Activated CD8-positive, alpha-beta memory T cell treated with anti-CD3 and anti-CD28 coated beads for 4 hours (primary cell): Measurements from ENCODE around the gene DAGLA.

ENCODE experiments used
- DNase-seq, 2 donors: peaks; one replicate each; pipeline ENCODE4 v3.0.0-alpha.2; 2020; ENCODE audit warnings: low read depth in 2 of 2

DAGLA gene

DNA sequence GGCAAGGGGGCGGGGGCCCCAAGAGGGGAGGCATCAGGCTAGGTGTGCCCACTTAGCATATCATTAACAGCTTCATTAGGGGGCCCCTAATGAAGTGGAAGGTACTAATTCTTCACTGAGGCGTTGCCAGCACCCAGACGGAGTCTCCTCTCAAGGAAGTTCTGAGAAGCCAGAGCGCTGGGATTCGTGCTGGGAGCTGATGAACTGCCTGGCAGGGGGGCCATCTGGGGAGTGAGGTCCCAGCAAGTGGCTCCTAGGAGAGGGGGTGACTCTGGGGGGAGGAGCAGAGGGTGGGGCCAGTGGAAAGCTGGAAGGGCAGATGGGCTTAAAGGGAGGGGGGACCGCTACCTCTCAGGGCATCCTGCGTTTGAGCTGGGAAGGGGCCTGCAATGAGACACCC, 29.8 kb downstream of the DAGLA start:
- DNase-seq = no peak

DNA sequence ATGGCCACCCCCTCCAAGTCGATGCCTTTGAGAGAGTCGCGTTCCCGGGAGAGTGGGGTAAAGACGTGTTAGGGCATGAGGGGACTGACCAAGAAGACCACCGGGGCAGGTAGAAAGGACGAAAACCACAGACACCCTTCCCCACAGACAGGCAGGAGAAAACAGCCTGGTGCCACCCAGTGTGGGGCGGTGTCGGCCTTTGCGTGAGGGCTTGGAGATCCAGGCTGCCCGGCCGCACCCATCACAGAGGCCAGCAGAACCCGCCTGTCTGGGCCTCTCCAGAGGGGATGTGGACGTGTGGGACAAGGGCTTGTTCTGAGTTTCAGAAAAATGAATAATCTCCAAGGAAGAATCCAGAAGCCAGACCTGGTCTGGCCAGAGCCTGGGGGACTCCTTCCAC, 30.8 kb downstream of the DAGLA start:
- no peak for DNase-seq

DNA sequence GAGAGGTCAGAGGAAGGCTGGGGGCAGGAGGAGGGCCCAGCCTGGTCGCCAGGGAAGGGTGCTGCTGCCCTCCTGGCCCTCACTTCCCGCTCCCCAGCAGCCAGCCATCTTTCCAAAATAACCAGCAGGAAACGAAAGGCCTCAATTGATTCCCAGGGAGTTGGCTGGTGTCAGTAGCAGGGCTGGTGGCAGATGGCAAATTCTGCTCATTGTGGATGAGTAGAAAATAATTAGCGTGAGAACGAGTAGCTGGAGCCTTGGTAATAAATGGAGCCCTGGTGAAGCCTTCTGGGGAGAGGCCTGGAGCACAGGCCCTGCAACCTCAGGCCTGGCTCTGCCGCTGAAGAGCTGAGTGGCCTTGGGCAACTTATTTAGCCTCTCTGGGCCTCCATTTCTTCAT, 31.3 kb downstream of the DAGLA start:
- DNase-seq = no peak

DNA sequence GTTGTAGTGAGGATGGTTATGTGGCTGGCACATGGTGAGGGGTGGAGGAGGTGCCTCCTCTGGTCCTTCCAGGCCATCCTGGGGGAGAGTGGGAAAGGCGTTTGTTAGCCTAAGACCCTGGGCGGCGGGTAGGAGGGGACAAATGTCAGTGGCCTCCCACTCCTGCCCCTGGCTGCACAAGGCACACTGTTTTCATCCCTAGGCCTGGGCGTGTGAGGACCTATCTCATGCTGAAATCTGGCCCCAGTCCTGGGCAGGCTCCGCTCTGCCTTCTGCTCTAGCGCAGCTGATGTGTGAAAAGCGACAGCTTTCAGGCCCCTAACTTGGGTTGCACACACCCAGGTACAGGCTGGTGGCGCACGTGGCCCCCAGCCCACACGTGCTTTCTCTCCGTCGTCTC, 32.1 kb downstream of the DAGLA start:
- DNase-seq = no peak

DNA sequence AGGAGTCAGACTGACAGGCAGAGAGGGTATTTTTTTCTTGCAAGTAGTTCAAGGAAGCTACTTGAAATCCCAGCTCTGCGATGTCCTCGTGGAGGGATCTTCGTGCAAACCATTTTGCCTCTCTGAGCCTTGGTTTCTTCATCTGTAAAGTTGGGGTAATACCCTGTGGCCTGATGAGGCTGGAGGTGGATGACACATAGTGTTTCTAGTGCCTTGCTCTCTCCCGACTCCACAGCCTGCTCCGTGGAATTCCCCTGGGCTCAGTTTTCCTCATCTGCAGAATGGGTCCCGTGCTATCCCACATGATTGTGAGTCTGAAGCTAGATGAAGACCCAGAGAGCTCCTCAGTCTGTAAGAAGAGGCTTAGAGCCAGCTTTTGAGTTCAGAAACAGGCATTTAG, 32.7 kb downstream of the DAGLA start:
- DNase-seq = no peak

DNA sequence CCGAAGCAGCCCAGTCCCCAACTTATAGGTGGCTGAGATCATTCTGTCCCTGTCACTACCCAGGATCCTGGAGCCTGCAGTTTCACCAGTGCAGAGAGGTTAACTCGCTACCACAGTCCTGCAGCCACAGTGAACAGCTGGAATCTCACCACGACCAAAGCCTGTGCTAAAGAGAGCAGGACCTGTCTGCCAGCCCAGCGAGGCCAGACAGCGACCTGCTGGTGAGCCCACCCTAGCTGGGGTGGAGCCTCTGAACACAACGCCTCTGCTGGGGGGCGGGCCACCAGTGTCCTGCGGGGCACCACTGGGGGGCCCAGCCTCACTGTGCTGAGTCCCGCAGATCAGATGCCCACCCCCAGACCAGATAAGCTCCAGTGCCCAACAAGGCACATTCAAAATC, 33.3 kb downstream of the DAGLA start:
- no peak for DNase-seq

DNA sequence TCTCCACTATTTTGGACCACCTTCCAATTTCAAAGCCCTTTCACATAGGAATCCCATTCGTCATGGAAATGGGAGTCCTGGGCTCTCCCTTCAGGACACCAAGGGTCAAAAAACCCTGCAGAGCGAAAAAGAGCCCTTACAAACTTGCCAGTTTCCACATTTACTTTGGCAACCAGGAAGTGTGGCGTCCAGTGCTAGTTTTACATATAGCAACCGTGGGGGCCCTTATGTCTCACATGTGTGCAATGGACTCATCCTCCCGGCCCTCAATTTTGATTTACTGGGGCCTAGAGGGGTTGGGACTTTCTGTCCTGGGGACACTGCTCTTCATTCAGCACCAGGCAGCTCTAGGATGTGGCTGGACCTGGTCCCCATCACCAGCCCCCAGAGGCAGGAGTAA, 33.7 kb downstream of the DAGLA start:
- DNase-seq = no peak

DNA sequence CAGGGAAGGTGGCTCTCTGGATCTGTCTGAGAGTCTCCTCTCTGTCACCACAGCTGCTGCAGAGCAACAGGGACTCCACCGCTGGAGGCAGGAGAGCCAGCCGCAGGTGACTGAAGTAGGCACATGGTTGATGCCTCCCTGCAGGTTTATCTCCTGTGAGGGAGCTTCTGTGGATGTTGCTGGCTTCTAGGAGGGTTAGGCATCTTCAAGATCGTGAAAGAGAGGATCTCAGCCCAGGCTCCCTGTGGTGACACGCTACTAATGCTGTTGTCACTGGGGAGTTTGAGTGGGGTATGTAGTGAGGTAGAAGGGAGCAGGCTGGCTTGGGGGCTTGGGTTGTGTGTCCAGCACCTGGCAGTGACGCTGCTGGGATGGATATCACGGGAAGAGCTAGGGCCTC, 34.1 kb downstream of the DAGLA start:
- no peak for DNase-seq

DNA sequence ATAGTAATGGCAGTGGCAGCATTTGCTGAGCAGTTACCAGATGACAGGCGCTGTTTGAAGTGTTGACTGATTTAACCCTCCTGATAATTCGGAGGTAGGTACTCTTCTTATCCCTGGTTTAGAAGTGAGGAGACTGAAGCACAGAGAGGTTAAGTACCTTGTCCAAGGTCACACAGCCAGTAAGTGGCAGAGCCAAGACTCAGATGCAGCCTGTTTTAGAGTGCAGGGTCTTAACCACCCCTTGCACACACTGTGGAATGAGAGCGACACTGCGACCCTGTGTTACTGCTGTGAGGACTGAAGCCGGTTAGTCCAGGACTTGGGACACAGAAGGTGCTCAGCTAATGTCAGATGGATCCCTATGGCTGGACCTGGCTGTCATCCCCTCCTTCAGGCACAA, 34.7 kb downstream of the DAGLA start:
- DNase-seq = no peak

DNA sequence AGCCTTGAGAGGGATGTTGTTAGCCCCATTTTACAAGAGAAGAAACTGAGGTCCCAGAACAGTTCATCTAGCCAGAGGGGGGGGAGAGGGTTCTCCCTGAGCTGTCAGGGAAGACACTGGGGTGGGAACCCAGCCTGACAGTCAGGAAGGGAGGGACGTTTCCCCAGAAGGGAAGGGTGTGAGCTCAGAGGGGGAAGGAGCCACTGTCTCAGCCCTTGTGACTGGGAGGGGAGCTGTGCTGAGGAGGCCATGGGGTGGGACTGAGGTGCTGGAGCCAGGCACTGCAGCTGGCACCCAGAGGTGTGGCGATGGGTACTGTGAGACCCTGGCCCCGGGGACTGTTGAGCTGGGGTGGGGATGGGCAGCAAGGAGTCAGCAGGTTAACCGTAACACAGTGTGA, 35.7 kb downstream of the DAGLA start:
- no peak for DNase-seq

DNA sequence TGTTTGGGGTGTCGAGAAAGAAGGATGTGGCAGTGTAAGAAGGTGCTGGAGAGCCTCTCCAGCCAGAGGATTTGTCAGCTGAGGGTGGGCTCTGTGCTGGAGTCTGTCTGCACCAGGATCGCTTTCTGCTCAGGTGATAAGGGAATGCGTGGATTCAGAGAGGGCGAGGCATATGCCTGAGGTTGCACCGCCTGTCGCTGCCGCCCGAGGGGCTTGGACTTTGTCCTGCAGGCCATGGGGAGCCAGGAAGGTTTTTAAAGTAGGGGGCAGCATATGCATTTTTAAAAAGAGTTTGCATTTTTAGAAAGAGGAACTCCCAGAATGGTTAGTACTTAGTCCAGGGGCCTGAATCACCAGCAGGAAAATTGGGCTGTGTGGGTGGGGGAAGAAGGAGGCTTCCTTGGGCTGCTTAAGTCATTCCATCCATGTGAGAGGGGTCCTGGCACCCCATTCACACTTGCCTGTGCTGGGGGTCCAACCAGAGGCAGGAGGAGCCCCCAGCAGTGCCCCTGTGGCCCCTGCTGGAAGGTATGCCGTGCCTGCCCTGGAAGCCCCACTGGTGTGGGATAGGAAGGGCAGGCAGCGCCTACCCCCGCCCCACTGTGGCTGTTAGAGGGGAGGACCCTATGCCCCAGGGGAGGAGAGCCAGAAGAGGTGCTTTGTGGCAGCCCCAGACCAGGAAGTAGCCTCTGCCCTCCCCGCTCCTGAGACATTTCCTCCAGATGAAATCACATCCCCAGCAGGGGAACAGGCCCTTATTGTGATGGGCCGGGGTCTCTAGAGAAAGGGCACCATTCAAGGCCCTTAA, 36.5 kb downstream of the DAGLA start:
- no peak for DNase-seq

DNA sequence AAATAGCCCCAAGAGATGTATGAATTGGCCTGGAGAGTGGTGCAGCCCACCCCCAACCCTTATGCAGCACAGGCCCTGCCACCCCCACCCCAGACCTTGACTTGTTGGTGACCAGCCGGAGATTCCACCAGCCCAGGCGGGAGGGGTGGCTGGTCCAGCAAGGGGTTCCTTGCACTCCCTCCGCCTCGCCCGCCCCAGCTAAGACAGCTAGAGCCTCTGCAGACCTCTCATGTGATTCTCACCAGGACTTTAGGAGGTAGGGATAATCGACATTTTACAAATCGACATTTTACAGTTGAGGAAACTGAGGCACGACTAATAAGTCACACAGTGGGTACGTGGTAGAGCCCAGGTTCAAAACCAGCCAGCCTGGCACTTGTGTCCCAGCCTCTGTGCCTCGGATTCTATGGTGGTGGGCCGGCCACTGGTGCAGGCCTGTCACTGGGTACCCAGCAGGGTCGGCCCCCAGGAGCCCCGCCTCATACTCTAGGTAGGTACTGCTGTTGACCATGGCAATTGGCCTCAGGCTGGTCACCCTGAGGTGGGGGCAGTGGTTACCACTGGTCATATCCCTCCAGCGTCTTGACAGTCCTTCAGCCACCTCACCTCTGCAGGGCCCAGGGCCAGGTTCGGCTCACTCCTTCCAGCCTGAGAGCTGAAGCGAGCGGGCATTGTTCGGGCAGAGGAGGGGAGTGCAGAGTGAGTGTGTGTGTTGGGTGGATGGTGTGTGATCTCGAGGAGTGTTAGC, 37.3 kb downstream of the DAGLA start:
- no peak for DNase-seq

DNA sequence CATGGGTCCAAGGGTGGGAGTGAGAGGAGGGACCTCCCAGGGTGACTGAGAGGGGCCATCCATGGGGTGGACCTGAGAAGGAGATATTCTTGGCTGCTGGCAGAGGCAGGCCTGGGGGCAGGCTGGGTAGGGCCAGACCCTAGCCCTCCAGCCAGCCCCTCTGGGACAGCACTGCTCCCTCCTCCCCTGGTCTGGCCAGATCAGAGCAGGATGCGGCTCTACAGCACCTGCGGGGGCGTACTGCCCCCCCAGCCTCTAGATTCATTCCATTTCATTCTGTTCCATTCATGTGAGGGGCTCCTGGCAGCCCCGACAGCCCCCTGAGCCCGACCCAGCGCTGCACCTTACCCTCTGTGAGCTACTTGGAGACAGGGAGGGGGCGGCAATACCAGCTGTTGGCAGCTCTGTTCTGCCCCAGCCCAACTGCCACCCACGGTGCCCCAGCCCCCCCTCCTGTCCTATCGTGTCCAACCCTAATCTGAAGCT, 37.9 kb downstream of the DAGLA start:
- DNase-seq = no peak

DNA sequence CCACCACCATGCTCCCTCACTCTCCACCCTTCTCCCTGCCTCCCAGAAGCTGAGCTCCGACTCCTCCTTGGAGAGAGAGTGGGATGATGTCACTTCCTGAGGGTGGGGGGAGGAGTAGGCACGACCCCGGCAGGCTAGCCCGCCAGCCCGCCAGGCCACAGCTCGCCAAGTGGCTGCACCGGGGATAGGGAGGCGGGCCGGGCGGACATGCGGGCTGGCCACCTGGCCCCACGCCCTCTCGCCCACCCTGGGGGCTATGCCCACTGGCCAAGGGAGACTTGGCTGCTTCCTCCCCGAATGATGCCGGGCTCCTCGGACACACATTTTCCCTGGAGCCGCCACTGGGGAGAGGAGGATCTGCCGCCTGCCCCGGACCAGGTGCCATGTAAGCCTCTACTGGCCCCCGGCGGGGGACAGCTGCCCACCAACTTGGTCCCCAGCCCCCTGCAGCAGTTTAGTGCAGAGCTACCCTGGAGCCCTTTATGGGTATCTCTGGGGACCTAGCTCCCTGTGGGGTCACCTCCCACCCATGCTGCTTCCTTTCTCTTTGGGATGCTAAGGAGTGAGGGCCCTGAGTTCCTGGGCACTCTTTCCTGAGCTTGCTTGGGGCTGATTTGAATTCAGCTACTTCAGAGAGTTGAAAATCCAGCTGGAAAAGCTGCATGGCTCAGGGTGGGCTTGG, 38.6 kb downstream of the DAGLA start:
- DNase-seq = no peak

DNA sequence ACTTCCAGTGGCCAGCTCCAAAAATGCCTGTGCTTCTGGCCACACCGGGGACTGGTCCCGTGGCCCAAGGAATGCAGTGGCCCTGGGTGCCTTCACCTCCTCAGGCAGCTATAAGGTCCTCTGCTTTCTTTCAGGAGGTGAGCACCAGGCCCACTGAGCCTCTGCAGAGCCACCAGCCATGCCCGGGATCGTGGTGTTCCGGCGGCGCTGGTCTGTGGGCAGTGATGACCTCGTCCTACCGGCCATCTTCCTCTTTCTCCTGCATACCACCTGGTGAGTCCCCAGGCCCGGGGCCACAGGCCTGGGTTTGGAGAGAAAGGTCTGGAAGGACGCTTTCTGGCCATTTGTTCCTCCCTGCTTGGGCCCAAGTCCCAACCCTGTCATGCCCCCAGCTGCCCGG, 39.8 kb downstream of the DAGLA start:
- DNase-seq = no peak

DNA sequence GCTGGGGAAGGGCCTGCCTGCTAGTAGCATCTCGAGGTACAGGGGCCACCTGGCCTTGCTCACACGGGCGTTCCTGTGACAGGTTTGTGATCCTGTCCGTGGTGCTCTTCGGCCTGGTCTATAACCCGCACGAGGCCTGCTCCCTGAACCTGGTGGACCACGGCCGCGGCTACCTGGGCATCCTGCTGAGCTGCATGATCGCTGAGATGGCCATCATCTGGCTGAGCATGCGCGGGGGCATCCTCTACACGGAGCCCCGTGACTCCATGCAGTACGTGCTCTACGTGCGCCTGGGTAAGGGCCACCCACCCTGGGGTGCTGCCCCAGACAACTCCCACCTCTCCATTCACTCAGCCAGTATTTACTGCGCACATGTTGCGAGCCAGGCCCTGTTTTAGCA, 40.4 kb downstream of the DAGLA start:
- DNase-seq = no peak

DNA sequence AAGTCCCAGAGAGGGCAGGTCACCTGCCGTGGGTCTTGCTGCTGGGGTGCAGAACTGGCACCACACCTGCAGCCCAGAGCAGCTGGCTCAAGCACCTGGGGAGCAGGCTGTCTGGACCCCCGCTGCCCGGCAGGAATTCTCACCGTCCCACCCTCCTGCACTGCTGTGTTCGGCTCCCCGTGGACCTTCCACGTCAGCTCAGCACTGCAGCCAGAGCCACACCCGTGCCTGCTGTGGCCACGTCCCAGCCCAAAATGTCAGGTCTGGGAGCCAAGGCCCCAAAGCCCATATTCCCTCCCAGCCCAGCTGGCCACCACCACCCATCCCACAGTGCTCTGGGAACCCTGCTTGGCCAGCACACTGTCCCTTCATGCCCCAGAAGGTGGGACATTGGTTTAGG, 44.2 kb downstream of the DAGLA start:
- no peak for DNase-seq

DNA sequence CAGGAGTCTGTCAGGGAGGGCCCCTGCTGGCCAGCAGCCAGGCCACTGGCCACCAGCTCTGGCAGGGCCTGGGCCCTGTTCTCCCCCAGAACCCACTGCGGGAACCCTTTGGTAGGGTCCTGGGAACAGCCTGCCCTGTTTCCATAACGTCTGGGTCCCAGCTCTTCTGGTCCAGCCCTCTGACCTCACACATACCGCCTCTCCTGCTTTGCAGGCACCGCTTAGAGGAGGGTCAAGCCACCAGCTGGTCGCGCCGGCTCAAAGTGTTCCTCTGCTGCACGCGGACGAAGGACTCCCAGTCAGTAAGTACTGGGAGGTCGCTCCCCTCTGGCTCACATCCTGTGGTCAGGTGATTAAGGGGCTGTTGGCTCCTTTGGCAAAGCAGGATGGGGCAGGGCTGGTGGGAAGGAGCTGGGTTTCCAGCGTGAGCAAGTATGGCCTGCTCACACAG, 45.6 kb downstream of the DAGLA start:
- no peak for DNase-seq

DNA sequence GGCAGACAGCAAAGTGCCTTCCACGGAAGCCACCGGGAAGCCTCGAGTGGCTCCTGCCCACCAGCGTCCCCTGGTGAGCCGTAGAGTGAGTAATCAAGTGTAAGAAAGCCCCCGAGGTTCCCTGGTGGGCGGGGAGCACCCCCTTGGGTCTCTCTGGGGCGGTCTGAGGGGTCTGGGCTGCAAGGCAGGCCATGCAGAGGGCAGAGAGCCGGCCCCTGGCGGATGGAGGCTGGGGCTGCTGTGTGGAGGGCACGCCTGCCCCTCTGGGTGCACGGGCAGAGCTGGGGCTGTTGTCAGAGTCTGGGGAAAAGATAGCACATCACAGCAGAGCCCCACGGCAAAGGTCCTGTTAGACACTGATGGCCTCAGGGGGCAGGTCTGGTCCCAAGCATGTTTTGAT, 46.6 kb downstream of the DAGLA start:
- DNase-seq = no peak

DNA sequence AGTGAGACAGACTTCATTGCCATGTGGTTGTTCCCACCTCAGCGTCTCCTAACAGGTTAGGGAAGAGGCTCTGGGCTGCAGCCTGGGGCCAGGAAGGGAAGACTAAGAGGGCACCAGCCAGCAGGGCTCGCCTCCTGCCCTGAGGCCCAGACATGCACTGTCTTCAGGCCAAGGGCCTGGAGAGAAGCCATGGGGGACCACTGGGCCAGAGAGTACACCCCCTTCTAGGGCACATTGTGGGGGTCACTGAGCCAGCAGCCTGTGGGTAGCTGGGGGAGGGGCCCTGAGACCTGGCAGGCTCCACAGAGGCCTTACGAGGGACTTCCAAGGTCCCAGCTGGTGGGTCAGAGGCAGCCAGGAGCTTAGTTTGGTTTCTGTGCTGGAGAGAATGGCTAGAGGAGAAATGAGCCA, 47.2 kb downstream of the DAGLA start:
- no peak for DNase-seq

DNA sequence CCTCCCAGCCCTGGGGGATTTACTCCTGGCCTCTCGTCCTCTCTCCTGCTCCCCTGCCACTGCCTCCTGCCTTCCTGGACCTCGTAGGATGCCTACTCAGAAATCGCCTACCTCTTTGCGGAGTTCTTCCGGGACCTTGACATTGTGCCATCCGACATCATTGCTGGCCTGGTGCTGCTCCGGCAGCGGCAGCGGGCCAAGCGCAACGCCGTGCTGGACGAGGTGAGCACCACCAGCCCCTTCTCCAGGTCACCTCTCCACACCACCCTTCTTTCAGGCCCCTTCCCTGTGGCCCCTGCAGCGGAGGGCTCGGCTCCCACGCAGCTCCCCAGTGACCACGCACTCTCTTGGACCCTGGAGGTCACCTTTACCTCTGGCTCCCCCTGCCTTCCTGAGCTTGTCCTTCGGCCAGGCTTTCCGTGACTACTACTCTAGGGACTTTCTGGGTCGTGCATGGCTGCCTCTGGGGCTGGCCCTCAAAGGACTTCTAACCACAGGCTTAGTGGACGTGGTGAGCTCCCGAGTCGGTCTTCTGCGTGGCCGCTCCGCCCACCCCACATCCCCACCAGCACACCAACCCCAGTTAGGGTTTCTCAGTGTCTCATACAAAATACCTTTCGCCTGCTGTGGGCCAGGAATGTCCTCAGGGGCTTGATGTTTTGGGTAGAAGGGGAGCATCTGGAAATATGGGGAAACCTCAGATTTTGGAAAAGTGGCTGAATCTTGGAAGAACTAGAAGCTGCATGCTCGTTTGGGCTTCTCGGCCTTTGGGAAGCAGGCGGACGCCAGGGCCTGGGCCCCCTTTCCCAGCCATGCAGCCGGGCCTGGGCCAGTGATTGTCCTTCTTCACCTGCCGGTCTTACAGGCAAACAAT, 48.1 kb downstream of the DAGLA start:
- no peak for DNase-seq

DNA sequence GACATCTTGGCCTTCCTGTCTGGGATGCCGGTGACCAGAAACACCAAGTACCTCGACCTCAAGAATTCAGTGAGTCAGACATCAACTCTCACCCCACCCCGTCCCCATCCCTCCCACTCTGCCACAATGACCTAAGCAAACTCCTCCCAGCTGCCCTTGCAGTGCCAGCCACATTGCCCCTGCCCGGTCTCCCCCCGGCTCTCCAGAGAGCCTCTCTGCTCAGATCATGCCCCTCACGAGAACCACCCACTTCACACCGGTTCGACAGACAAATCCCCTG, 48.7 kb downstream of the DAGLA start:
- DNase-seq = no peak
